PC-9 (cell line): ENCODE data around the gene SPTSSB. TPM values are rescaled to one million over a fixed set of nuclear protein-coding genes. Genes with fewer than 3 reads are reported as not detected.

Source experiments
- BruUV-seq: library from RNA; stranded (reverse); fragments of 400-500 nt; replicated peaks from 2 replicates; lab custom pipeline; 2021; lab: Mats Ljungman, UMichigan
- CTCF ChIA-PET: fragments of 300-600 bp; sonication (Branson Sonifier 250); formaldehyde crosslinking; loops from one replicate; lab custom pipeline; 2022; ENCODE audit warnings: antibody characterized with exemption; lab: Charles Lee
- POLR2A ChIA-PET: fragments of 300-600 bp; sonication (Branson Sonifier 250); formaldehyde crosslinking; loops from one replicate; lab custom pipeline; 2022; ENCODE audit warnings: antibody characterized with exemption; ENCODE audit not compliant: unreplicated experiment; lab: Charles Lee
- DNase-seq, 2 experiments: peaks; one replicate each; pipeline versions ENCODE4 v3.0.0 to v3.0.0-alpha.2; 2015 to 2022; ENCODE audit warnings: mixed read lengths in 1 of 2
- H2AFZ ChIP-seq: fragments of 200-600 bp; sonication (generic); 2 replicates; pipeline ENCODE4 v1.8.1; 2017; ENCODE audit warnings: antibody characterized with exemption
- H3F3A ChIP-seq: fragments of 200-600 bp; sonication (generic); 2 replicates; pipeline ENCODE4 v1.8.1; 2017; ENCODE audit warnings: antibody characterized with exemption, mild to moderate bottlenecking, low read depth; ENCODE audit not compliant: insufficient read depth
- H3K27ac ChIP-seq: fragments of 200-600 bp; sonication (generic); 2 replicates; pipeline ENCODE4 v1.6.1; 2016; ENCODE audit warnings: mixed run types
- H3K27me3 ChIP-seq: fragments of 200-600 bp; sonication (generic); 2 replicates; pipeline ENCODE4 v1.6.1; 2016; ENCODE audit warnings: low read depth, mixed run types; ENCODE audit not compliant: insufficient read depth
- H3K36me3 ChIP-seq: fragments of 200-600 bp; sonication (generic); 2 replicates; pipeline ENCODE4 v1.6.1; 2016; ENCODE audit warnings: low read depth, mixed run types
- H3K4me1 ChIP-seq: fragments of 200-600 bp; sonication (generic); replicated peaks from 2 replicates; pipeline ENCODE4 v1.6.1; 2016; ENCODE audit warnings: mixed run types; ENCODE audit not compliant: insufficient read depth
- H3K4me2 ChIP-seq: fragments of 200-600 bp; sonication (generic); 2 replicates; pipeline ENCODE4 v1.6.1; 2017; ENCODE audit warnings: mixed run types
- H3K4me3 ChIP-seq: fragments of 200-600 bp; sonication (generic); 2 replicates; pipeline ENCODE4 v1.6.1; 2016; ENCODE audit warnings: mixed run types
- H3K79me2 ChIP-seq: fragments of 200-600 bp; sonication (generic); 2 replicates; pipeline ENCODE4 v1.6.1; 2017; ENCODE audit warnings: low read depth, mixed run types
- H3K9me2 ChIP-seq: fragments of 200-600 bp; sonication (generic); 2 replicates; pipeline ENCODE4 v1.8.1; 2017; ENCODE audit warnings: mild to moderate bottlenecking; ENCODE audit not compliant: insufficient read depth
- H3K9me3 ChIP-seq: fragments of 200-600 bp; sonication (generic); 2 replicates; pipeline ENCODE4 v1.8.1; 2016; ENCODE audit warnings: low read depth; ENCODE audit not compliant: insufficient read depth
- H4K20me1 ChIP-seq: fragments of 200-600 bp; sonication (generic); 2 replicates; pipeline ENCODE4 v1.8.1; 2017; ENCODE audit not compliant: insufficient read depth
- EZH2 ChIP-seq: fragments of 200-600 bp; sonication (generic); IDR thresholded peaks from 2 replicates; pipeline ENCODE4 v1.8.0; 2017; ENCODE audit warnings: antibody characterized with exemption, low read depth
- intact Hi-C: fragments of 100-400 bp; cut with micrococcal nuclease; formaldehyde crosslinking; loops from one replicate; pipeline ENCODE4 v1.10.0; 2022; ENCODE audit not compliant: unreplicated experiment
- total RNA-seq: library from RNA; stranded (reverse); gene quantifications from 2 replicates; pipeline ENCODE4 v1.2.3, GENCODE V29; 2021
- TF ChIP-seq, protein P1 (sequence below): fragments of 200-600 bp; sonication (generic); conservative IDR thresholded peaks from 2 replicates; pipeline ENCODE4 v1.6.1; 2017; ENCODE audit warnings: mixed run types, antibody characterized with exemption, mild to moderate bottlenecking, moderate library complexity

Gene SPTSSB
- total RNA-seq, 1 experiment from 2014 or later: 4.0 TPM

DNA sequence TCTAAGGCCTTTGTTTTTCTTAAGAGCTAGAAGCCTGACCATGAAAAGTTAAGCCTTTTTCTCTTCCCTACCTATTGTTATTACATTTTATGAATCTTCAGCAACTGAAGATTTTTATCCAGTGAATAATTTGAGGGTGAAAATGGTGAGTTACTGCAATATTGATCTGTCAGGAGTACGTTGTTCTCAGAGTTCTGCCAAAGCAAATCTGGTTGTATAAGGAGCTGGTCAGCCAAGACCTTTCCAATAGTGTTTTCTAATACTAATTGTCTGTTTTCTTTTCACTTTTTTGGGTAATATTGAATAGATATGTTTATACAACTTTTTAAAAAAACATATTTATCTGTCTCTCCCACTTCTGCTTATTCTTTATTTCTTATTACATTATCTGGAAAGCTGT, 15.0 kb downstream of the SPTSSB start:
- H3K4me2 ChIP-seq: no peak overlapping the region
- H3K27me3 ChIP-seq: no peaks in the 10 kb centered on the region
- no peaks in the 10 kb centered on the region for H3K79me2 ChIP-seq
- H4K20me1 ChIP-seq: no peaks in the 10 kb centered on the region
- no peaks in the 10 kb centered on the region for H3K36me3 ChIP-seq
- H2AFZ ChIP-seq: no peak overlapping the region
- no peak overlapping the region for H3K4me3 ChIP-seq
- DNase-seq: no peak
- no peaks in the 10 kb centered on the region; the same call in 1 of the 2 replicates for H3F3A ChIP-seq
- intact Hi-C loops: no loop called here
- BruUV-seq: no TSS peak
- CTCF ChIA-PET: no interaction called here
- no peaks in the 10 kb centered on the region for H3K9me2 ChIP-seq
- H3K27ac ChIP-seq: no peak overlapping the region
- no peaks in the 10 kb centered on the region for H3K9me3 ChIP-seq
- POLR2A ChIA-PET: no interaction called here
- H3K4me1 ChIP-seq: peaks cover 21% of the 10 kb centered on the region
- no peak for TF ChIP-seq EZH2
- TF ChIP-seq, protein P1, sequence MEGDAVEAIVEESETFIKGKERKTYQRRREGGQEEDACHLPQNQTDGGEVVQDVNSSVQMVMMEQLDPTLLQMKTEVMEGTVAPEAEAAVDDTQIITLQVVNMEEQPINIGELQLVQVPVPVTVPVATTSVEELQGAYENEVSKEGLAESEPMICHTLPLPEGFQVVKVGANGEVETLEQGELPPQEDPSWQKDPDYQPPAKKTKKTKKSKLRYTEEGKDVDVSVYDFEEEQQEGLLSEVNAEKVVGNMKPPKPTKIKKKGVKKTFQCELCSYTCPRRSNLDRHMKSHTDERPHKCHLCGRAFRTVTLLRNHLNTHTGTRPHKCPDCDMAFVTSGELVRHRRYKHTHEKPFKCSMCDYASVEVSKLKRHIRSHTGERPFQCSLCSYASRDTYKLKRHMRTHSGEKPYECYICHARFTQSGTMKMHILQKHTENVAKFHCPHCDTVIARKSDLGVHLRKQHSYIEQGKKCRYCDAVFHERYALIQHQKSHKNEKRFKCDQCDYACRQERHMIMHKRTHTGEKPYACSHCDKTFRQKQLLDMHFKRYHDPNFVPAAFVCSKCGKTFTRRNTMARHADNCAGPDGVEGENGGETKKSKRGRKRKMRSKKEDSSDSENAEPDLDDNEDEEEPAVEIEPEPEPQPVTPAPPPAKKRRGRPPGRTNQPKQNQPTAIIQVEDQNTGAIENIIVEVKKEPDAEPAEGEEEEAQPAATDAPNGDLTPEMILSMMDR: no peak

DNA sequence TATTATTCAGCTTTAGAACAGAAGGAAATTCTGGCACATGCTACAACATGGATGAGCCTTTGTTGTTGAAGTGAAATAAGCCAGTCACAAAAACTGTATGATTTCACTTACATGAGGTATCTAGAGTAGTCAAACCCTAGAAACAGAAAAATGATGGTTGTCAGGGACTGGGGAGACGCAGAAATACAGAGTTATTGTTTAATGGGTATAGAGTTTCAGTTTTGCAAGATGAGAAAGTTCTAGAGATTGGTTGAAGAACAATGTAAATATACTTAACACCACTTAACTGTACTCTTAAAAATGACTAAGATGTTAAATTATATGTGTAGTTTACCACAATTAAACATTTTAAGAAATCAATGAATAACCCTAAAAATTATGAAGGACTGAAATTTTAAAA, 15.8 kb downstream of the SPTSSB start:
- no peak for DNase-seq
- Histone ChIP-seq H3K4me2 (no peak overlapping the region), H3K79me2 (no peaks in the 10 kb centered on the region), H4K20me1 (no peaks in the 10 kb centered on the region), H3K27ac (no peak overlapping the region), H3K36me3 (no peaks in the 10 kb centered on the region), H3K4me1 (peaks cover 26% of the 10 kb centered on the region), H3K27me3 (no peaks in the 10 kb centered on the region), H3K9me2 (no peaks in the 10 kb centered on the region), H3K9me3 (no peaks in the 10 kb centered on the region), H3F3A (peaks cover 4% of the 10 kb centered on the region), H3K4me3 (no peak overlapping the region), H2AFZ (no peak overlapping the region)
- intact Hi-C loops: no loop called here
- ChIA-PET CTCF (no interaction called here), POLR2A (no interaction called here)
- TF ChIP-seq, protein P1: no peak
- TF ChIP-seq EZH2: no peak
- no TSS peak for BruUV-seq

DNA sequence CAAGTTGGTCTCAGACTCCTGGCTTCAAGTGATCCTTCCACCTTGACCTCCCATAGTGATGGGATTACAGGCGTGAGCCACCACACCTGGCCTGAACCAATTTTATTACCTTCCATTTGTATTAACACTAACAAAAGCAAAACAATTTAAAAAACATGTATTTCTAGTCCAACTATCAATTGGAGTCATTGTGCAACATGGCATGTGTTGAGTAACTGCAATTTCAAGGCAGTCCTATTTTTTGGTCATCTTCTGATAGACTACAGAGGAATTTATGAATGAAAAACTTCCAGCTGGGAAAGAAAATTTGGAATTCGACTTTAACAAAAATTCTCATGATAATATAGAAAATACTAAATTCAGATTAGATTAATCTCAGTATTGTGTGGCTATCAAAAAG, 16.8 kb downstream of the SPTSSB start:
- Histone ChIP-seq H3K4me3 (no peak overlapping the region), H3K79me2 (no peaks in the 10 kb centered on the region), H3F3A (peaks cover 11% of the 10 kb centered on the region), H4K20me1 (no peaks in the 10 kb centered on the region), H3K4me2 (no peak overlapping the region), H2AFZ (no peak overlapping the region), H3K9me3 (no peaks in the 10 kb centered on the region), H3K27ac (no peak overlapping the region), H3K9me2 (no peaks in the 10 kb centered on the region), H3K4me1 (peaks cover 35% of the 10 kb centered on the region), H3K36me3 (no peaks in the 10 kb centered on the region), H3K27me3 (no peaks in the 10 kb centered on the region)
- ChIA-PET CTCF (no interaction called here), POLR2A (no interaction called here)
- TF ChIP-seq, protein P1: no peak
- TF ChIP-seq EZH2: no peak
- no TSS peak for BruUV-seq
- DNase-seq: no peak
- intact Hi-C loops: no loop called here
